Left lung (tissue), 10 donors: ENCODE measurements around the gene EML4. TPM values are rescaled to one million over a fixed set of nuclear protein-coding genes. Genes with fewer than 3 reads are reported as not detected.

Experiments used
- ATAC-seq: fragments of 200-7000 bp; cut with Tn5 transposase; one replicate; pipeline ENCODE4 v1.9.1; 2020; ENCODE audit warnings: moderate library complexity
- DNase-seq, 4 donors: peaks; one replicate each; pipeline ENCODE4 v3.0.0-alpha.2; 2013 to 2020
- H3K27ac ChIP-seq, 2 donors: fragments of 200-600 bp; sonication (generic) in 1 of 2; one replicate each; pipeline versions ENCODE4 v1.5.0 to v1.8.0; 2020 to 2021
- H3K27me3 ChIP-seq, 2 donors: fragments of 200-600 bp; sonication (generic) in 1 of 2; one replicate each; pipeline versions ENCODE4 v1.5.0 to v1.8.0; 2020 to 2021
- H3K36me3 ChIP-seq, 2 donors: fragments of 200-600 bp; sonication (generic) in 1 of 2; one replicate each; pipeline versions ENCODE4 v1.5.0 to v1.8.0; 2020 to 2021
- H3K4me1 ChIP-seq, 2 donors: fragments of 200-600 bp; one replicate each; pipeline ENCODE4 v1.8.0; 2021
- H3K4me3 ChIP-seq, 2 donors: fragments of 200-600 bp; sonication (generic) in 1 of 2; one replicate each; pipeline versions ENCODE4 v1.5.0 to v1.8.0; 2020 to 2021; ENCODE audit warnings: mild to moderate bottlenecking in 1 of 2
- H3K9me3 ChIP-seq, 2 donors: fragments of 200-600 bp; sonication (generic) in 1 of 2; one replicate each; pipeline versions ENCODE4 v1.5.0 to v1.8.0; 2020 to 2021
- intact Hi-C, 2 donors: fragments of 100-400 bp; cut with DNase I; formaldehyde crosslinking; loops; one replicate each; pipeline versions ENCODE4 v1.11.2 to v1.14.2; 2022
- polyA plus RNA-seq, 6 donors: library from polyadenylated mRNA; unstranded; fragments of 120-200 nt; gene quantifications; one replicate each; pipeline ENCODE4 v1.2.1, GENCODE V29; 2013; ENCODE audit not compliant: insufficient read length in 6 of 6
- total RNA-seq, 2 donors: library from RNA; stranded (reverse); fragmentation: NEBNext Ultra II Directional; extraction: Animal tissue kit (Norgen Biotek cat#: 25700); gene quantifications; one replicate each; pipeline ENCODE4 v1.2.1, GENCODE V29; 2021
- TF ChIP-seq, protein P1 (sequence below), 2 donors: fragments of 200-600 bp; sonication (generic) in 1 of 2; IDR thresholded peaks; one replicate each; pipeline versions ENCODE4 v1.5.0 to v1.8.0; 2021; ENCODE audit warnings: antibody characterized with exemption in 2 of 2
- donor health status: DM: no; HTN: yes; CAD: no.
- donor health status: DM: no; HTN: no; CAD: no.

EML4 gene
- total and polyA plus RNA-seq, 8 donors: 77.5 to 110 (median 89.5) TPM

DNA sequence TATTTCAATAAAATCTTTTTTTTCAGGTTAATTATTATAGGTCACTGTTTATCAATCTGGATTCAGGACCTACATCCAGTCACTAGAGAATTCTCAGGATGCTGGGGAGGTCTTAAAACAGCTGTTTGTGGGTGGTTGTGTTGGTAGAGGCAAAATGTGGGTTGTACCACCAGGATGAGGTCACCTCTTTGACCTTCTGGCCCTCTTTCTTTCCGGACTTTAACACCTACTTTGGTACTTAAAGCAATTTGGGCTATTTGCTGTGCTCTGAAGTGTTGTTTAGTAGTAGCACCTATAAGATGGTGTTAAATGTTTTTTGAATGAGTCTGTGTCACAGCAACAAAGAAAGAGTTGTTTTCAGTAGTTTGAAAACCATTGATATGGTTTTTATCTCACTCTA lies 14.6 kb downstream of the EML4 start:
- peaks cover 3 to 50% of the 10 kb centered on the region in 2 donors for H3K4me1 ChIP-seq
- no peaks in the 10 kb centered on the region for H3K27me3 ChIP-seq
- no peaks in the 10 kb centered on the region for H3K36me3 ChIP-seq
- H3K4me3 ChIP-seq: no peak overlapping the region
- intact Hi-C loops: no loop called here
- ATAC-seq (peak; percentile 44), DNase-seq (no peak)
- TF ChIP-seq, protein P1, sequence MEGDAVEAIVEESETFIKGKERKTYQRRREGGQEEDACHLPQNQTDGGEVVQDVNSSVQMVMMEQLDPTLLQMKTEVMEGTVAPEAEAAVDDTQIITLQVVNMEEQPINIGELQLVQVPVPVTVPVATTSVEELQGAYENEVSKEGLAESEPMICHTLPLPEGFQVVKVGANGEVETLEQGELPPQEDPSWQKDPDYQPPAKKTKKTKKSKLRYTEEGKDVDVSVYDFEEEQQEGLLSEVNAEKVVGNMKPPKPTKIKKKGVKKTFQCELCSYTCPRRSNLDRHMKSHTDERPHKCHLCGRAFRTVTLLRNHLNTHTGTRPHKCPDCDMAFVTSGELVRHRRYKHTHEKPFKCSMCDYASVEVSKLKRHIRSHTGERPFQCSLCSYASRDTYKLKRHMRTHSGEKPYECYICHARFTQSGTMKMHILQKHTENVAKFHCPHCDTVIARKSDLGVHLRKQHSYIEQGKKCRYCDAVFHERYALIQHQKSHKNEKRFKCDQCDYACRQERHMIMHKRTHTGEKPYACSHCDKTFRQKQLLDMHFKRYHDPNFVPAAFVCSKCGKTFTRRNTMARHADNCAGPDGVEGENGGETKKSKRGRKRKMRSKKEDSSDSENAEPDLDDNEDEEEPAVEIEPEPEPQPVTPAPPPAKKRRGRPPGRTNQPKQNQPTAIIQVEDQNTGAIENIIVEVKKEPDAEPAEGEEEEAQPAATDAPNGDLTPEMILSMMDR (IDR thresholded peaks at IDR 0.05): no peak
- H3K9me3 ChIP-seq: no peaks in the 10 kb centered on the region
- no peak overlapping the region for H3K27ac ChIP-seq

DNA sequence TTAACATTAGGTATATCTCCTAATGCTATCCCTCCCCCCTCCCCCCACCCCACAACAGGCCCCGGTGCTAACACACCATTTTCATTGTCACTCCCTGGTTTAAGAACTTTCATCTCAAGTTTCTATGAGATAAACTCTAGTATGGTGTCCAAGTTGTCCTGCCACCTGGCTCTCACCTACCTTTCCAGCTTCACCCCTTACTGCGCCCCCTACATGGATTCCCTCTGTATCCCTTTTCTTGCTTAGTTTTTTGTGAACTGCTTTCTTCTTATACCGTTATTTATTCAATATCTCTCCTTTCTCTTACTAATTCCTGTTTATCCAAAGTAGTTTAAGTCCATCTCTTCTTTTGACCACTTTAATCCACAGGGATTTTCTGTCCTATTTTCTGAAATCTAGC lies 15.2 kb downstream of the EML4 start:
- ATAC-seq (no peak), DNase-seq (no peak)
- H3K27me3 ChIP-seq: no peaks in the 10 kb centered on the region
- peaks cover under 1 to 47% of the 10 kb centered on the region in 2 donors for H3K4me1 ChIP-seq
- no peak overlapping the region for H3K4me3 ChIP-seq
- intact Hi-C loops: no loop called here
- no peak overlapping the region for H3K27ac ChIP-seq
- H3K36me3 ChIP-seq: no peaks in the 10 kb centered on the region
- H3K9me3 ChIP-seq: no peaks in the 10 kb centered on the region
- TF ChIP-seq, protein P1 (IDR thresholded peaks at IDR 0.05): no peak

DNA sequence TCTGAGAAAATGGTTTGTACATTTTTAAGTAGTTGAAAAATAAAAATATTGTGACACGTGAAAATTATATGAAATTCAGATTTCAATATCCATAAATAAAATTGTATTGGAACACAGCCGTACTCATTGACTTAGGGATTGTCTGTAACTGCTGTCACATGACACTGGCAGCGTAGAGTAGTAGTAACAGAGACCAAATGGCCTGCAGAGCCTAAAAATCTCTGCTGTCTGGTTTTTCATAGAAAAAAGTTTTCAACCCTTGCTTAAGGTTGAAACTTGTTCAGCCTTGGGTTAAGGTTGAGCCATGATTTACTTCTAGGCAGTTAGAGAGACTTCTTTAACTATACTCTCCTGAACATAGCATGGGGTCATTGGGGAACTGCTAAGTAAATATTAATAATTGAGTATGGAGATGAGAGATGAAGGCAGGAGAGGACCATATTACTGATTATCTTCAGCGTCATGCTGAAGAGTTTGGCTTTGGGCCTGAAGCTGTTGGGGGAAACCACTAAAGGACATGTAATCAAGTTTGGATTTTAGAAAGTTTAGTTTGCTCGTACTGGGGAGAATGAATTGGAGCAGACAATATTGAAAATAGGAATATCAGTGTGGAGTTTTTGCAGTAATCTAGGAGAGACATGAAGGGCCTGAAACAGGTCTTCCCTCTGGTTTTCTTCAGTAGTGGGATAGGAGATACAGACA lies 16.2 kb downstream of the EML4 start:
- intact Hi-C loops: no loop called here
- Histone ChIP-seq H3K27ac (peak overlapping the region in 1 of 2 donors; percentile 4), H3K4me1 (peaks cover 0 to 38% of the 10 kb centered on the region in 2 donors), H3K27me3 (no peaks in the 10 kb centered on the region), H3K4me3 (no peak overlapping the region), H3K9me3 (no peaks in the 10 kb centered on the region), H3K36me3 (no peaks in the 10 kb centered on the region)
- DNase-seq (no peak), ATAC-seq (no peak)
- TF ChIP-seq, protein P1 (IDR thresholded peaks at IDR 0.05): no peak

DNA sequence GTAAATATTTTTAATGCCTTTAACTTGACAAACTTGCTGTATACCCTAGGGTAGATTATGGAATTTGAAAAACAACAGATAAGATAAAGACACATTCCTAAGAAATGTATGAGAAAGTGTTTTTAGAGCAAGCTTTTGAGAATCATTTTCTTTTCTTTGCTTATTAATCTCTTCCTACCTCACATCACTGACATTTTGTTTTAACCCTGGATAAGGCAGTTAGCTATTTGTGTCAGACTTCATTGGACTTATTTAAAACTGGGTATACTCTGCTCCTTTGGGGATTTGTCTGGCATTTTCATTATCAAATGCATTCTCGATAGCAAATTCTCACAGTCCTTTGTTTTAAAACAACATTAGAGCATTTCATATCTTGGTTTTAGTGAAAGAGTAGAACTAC lies 17.2 kb downstream of the EML4 start:
- TF ChIP-seq, protein P1 (IDR thresholded peaks at IDR 0.05): no peak
- no peak for ATAC-seq
- peak overlapping the region in 1 of 2 donors; percentile 4 for H3K27ac ChIP-seq

DNA sequence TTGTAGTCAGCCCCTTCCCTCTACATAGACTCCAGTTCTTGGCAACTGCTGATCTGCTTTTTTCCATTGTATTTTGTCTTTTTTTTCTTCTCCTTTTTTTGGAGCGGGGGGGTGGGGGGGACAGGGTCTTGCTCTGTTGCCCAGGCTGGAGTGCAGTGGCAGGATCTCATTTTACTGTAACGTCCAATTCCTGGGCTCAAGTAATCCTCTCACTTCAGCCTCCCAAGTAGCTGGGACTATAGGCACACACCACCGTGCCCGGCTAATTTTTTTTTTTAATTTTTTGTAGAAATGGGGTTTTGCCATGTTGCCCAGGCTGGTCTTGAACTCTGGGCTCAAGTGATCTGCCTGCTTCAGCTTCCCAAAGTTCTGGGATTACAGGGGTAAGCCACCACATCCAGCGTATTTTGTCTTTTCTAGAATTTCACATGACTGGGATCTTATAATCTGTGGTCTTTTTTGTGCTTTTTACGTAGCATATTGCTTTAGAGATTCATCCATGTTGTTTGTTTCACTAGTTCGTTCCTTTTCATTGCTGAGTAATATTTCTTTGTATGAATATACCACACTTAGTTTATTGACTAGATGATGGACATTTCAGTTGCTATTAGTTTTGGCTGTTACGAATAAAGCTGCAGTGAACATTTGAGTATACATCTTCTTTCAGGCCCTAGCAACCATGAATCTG lies 17.9 kb downstream of the EML4 start:
- no peaks in the 10 kb centered on the region for H3K27me3 ChIP-seq
- ATAC-seq: no peak
- H3K9me3 ChIP-seq: no peaks in the 10 kb centered on the region
- H3K4me3 ChIP-seq: no peak overlapping the region
- H3K36me3 ChIP-seq: no peaks in the 10 kb centered on the region
- peaks cover 0 to 37% of the 10 kb centered on the region in 2 donors for H3K4me1 ChIP-seq
- TF ChIP-seq, protein P1 (IDR thresholded peaks at IDR 0.05): no peak
- H3K27ac ChIP-seq: no peak overlapping the region
- intact Hi-C loops: no loop called here
- no peak for DNase-seq

More for the DNA sequence above, 17.2 kb downstream of the EML4 start:
- peaks cover 0 to 34% of the 10 kb centered on the region in 2 donors for H3K4me1 ChIP-seq
- H3K9me3 ChIP-seq: no peaks in the 10 kb centered on the region
- no peak for DNase-seq
- no peak overlapping the region for H3K4me3 ChIP-seq
- H3K36me3 ChIP-seq: no peaks in the 10 kb centered on the region
- no peaks in the 10 kb centered on the region for H3K27me3 ChIP-seq
- intact Hi-C loops: no loop called here
